Breast epithelium (tissue), 4 donors: ENCODE data around the gene ANKRD55. TPM values are rescaled to one million over a fixed set of nuclear protein-coding genes. Genes with fewer than 3 reads are reported as not detected.
"Not testable (repeated sequence)": the region's sequence is repeated elsewhere in the genome, so short reads cannot be mapped to it uniquely, and the experiment has no call there.

Source experiments
- DNase-seq, 2 donors: peaks; one replicate each; pipeline ENCODE4 v3.0.0-alpha.2; 2019; ENCODE audit warnings: low spot score in 2 of 2
- H3K27ac ChIP-seq, 2 donors: fragments of 200-600 bp; sonication (generic) in 1 of 2; one replicate each; pipeline ENCODE4 v1.5.1; 2016 to 2019; ENCODE audit warnings: mild to moderate bottlenecking in 1 of 2
- H3K27me3 ChIP-seq, 2 donors: fragments of 200-600 bp; sonication (generic) in 1 of 2; one replicate each; pipeline versions ENCODE4 v1.5.1 to v1.6.0; 2017 to 2019; ENCODE audit warnings: control low read depth in 1 of 2, mild to moderate bottlenecking in 1 of 2
- H3K36me3 ChIP-seq: fragments of 200-600 bp; one replicate; pipeline ENCODE4 v1.5.1; 2019
- H3K4me1 ChIP-seq, 2 donors: fragments of 200-600 bp; sonication (generic); one replicate each; pipeline ENCODE4 v1.5.1; 2016 to 2019; ENCODE audit warnings: control low read depth in 1 of 2
- H3K4me3 ChIP-seq, 3 donors: fragments of 200-600 bp; sonication (generic); 1 replicate in 2 of 3; 2 replicates in 1 of 3; pipeline ENCODE4 v1.5.1; 2016 to 2019; ENCODE audit warnings: mild to moderate bottlenecking in 3 of 3, moderate library complexity in 2 of 3
- H3K9me3 ChIP-seq, 2 donors: fragments of 200-600 bp; sonication (generic) in 1 of 2; one replicate each; pipeline ENCODE4 v1.5.1; 2016 to 2019; ENCODE audit warnings: control low read depth in 1 of 2
- POLR2A ChIP-seq: fragments of 450-650 bp; IDR thresholded peaks from one replicate; pipeline ENCODE4 v1.6.1; 2016; ENCODE audit warnings: antibody characterized with exemption, mild to moderate bottlenecking, moderate library complexity
- POLR2AphosphoS5 ChIP-seq, 3 donors: sonication (generic); formaldehyde crosslinking; IDR thresholded peaks; one replicate each; pipeline ENCODE4 v1.6.1; 2017; ENCODE audit warnings: antibody characterized with exemption in 3 of 3
- intact Hi-C: fragments of 100-400 bp; cut with DNase I; formaldehyde crosslinking; loops from one replicate; pipeline ENCODE4 v1.15.1; 2023; ENCODE audit warnings: low total_unique reads
- total RNA-seq, 3 donors: library from RNA; depleted of rRNA; stranded (reverse); fragments of >200 nt; gene quantifications; one replicate each; pipeline ENCODE4 v1.1.0, GENCODE V29; 2016
- TF ChIP-seq, protein P1 (sequence below), 3 donors: fragments of 450-650 bp; IDR thresholded peaks; one replicate each; pipeline ENCODE4 v1.5.1; 2016 to 2017; ENCODE audit warnings: antibody characterized with exemption in 3 of 3, mild to moderate bottlenecking in 3 of 3, moderate library complexity in 3 of 3

ANKRD55 gene
- total RNA-seq, 3 donors from 2014 or later, result 0.32 to 0.33 TPM; not detected in 1

GRCh38 chr5:56161439-56161823 lies 71.7 kb downstream of the ANKRD55 start:
- Histone ChIP-seq H3K9me3 (no peaks in the 10 kb centered on the region), H3K4me3 (no peak overlapping the region), H3K36me3 (no peaks in the 10 kb centered on the region), H3K27ac (no peak overlapping the region), H3K27me3 (no peaks in the 10 kb centered on the region), H3K4me1 (no peaks in the 10 kb centered on the region)
- no peak for DNase-seq
- intact Hi-C loops, result no loop called here
- TF ChIP-seq POLR2A (no peak), POLR2AphosphoS5 (IDR thresholded peaks at IDR 0.05) (no peak)
- TF ChIP-seq, protein P1, sequence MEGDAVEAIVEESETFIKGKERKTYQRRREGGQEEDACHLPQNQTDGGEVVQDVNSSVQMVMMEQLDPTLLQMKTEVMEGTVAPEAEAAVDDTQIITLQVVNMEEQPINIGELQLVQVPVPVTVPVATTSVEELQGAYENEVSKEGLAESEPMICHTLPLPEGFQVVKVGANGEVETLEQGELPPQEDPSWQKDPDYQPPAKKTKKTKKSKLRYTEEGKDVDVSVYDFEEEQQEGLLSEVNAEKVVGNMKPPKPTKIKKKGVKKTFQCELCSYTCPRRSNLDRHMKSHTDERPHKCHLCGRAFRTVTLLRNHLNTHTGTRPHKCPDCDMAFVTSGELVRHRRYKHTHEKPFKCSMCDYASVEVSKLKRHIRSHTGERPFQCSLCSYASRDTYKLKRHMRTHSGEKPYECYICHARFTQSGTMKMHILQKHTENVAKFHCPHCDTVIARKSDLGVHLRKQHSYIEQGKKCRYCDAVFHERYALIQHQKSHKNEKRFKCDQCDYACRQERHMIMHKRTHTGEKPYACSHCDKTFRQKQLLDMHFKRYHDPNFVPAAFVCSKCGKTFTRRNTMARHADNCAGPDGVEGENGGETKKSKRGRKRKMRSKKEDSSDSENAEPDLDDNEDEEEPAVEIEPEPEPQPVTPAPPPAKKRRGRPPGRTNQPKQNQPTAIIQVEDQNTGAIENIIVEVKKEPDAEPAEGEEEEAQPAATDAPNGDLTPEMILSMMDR (IDR thresholded peaks at IDR 0.05), result no peak

- DNase-seq, result no peak
- H3K27me3 ChIP-seq, result no peaks in the 10 kb centered on the region
- H3K9me3 ChIP-seq, result no peaks in the 10 kb centered on the region
- TF ChIP-seq POLR2AphosphoS5 (IDR thresholded peaks at IDR 0.05) (no peak), POLR2A (no peak)
- TF ChIP-seq, protein P1 (IDR thresholded peaks at IDR 0.05), result no peak
- H3K27ac ChIP-seq, result no peak overlapping the region
- intact Hi-C loops, result no loop called here
- no peaks in the 10 kb centered on the region for H3K4me1 ChIP-seq
- no peaks in the 10 kb centered on the region for H3K36me3 ChIP-seq
- no peak overlapping the region for H3K4me3 ChIP-seq
Measured at GRCh38 chr5:56160723-56161438, 72.2 kb downstream of the ANKRD55 start.

DNA sequence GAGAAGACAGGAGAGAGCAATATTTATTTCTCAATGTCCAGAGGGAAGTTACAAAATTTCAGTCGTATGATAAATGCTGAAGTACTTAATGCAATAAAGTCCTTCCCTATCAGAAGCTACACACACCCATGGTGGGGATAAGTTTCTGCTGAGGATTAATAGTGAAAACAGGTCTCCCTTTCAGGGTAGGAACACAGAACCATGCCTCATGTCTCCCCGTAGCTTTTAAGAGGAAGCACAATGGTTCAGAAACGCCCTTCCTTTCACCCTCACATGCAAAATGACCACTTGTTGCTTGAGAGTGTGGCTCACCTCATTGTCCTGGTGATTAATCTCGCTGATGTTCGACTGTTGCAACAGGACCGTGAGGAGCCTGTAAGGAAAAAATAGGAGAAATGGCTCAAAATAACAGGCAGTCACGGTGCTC lies 73.6 kb downstream of the ANKRD55 start:
- Histone ChIP-seq H3K4me1 (no peaks in the 10 kb centered on the region), H3K27me3 (no peaks in the 10 kb centered on the region), H3K36me3 (no peaks in the 10 kb centered on the region), H3K4me3 (no peak overlapping the region), H3K27ac (no peak overlapping the region), H3K9me3 (no peaks in the 10 kb centered on the region)
- no peak for DNase-seq
- TF ChIP-seq, protein P1 (IDR thresholded peaks at IDR 0.05), result no peak
- TF ChIP-seq POLR2AphosphoS5 (IDR thresholded peaks at IDR 0.05) (no peak), POLR2A (no peak)
- intact Hi-C loops, result no loop called here

- Histone ChIP-seq H3K4me1 (no peaks in the 10 kb centered on the region), H3K27me3 (no peaks in the 10 kb centered on the region), H3K4me3 (no peak overlapping the region), H3K27ac (no peak overlapping the region), H3K9me3 (no peaks in the 10 kb centered on the region), H3K36me3 (no peaks in the 10 kb centered on the region)
- DNase-seq, result no peak
- intact Hi-C loops, result no loop called here
- TF ChIP-seq, protein P1 (IDR thresholded peaks at IDR 0.05), result no peak
- no peak for TF ChIP-seq POLR2A
- no peak for TF ChIP-seq POLR2AphosphoS5 (IDR thresholded peaks at IDR 0.05)
Measured at GRCh38 chr5:56158331-56158960, 74.7 kb downstream of the ANKRD55 start.

- H3K4me3 ChIP-seq, H3K27me3 ChIP-seq, H3K36me3 ChIP-seq, H3K4me1 ChIP-seq, H3K27ac ChIP-seq, intact Hi-C loops, H3K9me3 ChIP-seq, DNase-seq: not testable (repeated sequence)
Measured at GRCh38 chr5:56157191-56157621, 75.9 kb downstream of the ANKRD55 start.

DNA sequence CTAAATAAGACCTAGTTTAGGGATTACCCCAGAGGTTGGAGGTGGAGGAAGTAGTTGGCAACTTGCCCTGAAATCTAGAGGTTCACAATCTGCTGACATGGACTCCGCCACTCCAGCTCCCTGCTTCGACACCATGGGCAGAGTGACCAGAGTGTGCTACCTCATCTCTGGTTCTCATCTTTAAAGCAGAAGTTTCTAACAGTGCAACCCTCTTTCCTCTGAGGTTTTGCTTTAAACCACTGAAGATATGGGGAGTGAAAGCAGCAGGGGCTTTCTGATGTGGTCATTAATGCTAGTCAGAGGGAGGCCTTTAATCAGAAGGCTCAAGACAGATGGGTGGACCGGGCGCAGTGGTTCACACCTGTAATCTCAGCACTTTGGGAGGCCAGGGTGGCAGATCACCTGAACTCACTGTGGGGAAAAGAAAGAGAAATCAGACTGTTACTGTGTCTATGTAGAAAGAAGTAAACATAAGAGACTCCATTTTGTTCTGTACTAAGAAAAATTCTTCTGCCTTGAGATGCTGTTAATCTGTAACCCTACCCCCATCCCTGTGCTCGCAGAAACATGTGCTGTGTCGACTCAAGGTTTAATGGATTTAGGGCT lies 76.4 kb downstream of the ANKRD55 start:
- H3K36me3 ChIP-seq, H3K9me3 ChIP-seq, H3K27me3 ChIP-seq, H3K27ac ChIP-seq, intact Hi-C loops, DNase-seq, H3K4me1 ChIP-seq, H3K4me3 ChIP-seq: not testable (repeated sequence)
